Kasumi-1 (cell line): Measurements from ENCODE around the gene SPINK4.

ENCODE experiments used
- DNase-seq, 2 experiments: peaks; one replicate each; lab custom pipeline; 2025; lab: John Stamatoyannopoulos, UW

The SPINK4 gene

GRCh38 chr9:33229359-33230114 is 10.4 kb upstream of the SPINK4 start:
- DNase-seq: no peak

- no peak for DNase-seq
Measured at GRCh38 chr9:33230756-33231622, 9.0 kb upstream of the SPINK4 start.

GRCh38 chr9:33231623-33231942 is 8.4 kb upstream of the SPINK4 start:
- DNase-seq: no peak

- no peak for DNase-seq
Measured at GRCh38 chr9:33232815-33233214, 7.2 kb upstream of the SPINK4 start.

GRCh38 chr9:33233626-33234342 is 6.2 kb upstream of the SPINK4 start:
- no peak for DNase-seq

GRCh38 chr9:33234511-33235467 is 5.2 kb upstream of the SPINK4 start:
- no peak for DNase-seq

- no peak for DNase-seq
Measured at GRCh38 chr9:33236571-33236970, 3.4 kb upstream of the SPINK4 start.

- DNase-seq: no peak
Measured at GRCh38 chr9:33241298-33241697, 1.3 kb downstream of the SPINK4 start.

GRCh38 chr9:33242609-33243134 is 2.7 kb downstream of the SPINK4 start:
- no peak for DNase-seq

GRCh38 chr9:33244137-33244784 is 4.3 kb downstream of the SPINK4 start:
- DNase-seq: no peak

GRCh38 chr9:33245341-33245740 is 5.4 kb downstream of the SPINK4 start:
- no peak for DNase-seq

- DNase-seq: no peak
Measured at GRCh38 chr9:33246269-33246860, 6.4 kb downstream of the SPINK4 start.

GRCh38 chr9:33248606-33249005 is 8.6 kb downstream of the SPINK4 start:
- no peak for DNase-seq

- DNase-seq: no peak
Measured at GRCh38 chr9:33249087-33249658, 9.2 kb downstream of the SPINK4 start.

GRCh38 chr9:33249983-33250382 is 10.0 kb downstream of the SPINK4 start:
- DNase-seq: no peak

- no peak for DNase-seq
Measured at GRCh38 chr9:33250458-33250995, 10.6 kb downstream of the SPINK4 start.

- no peak for DNase-seq
Measured at GRCh38 chr9:33254211-33254610, 14.2 kb downstream of the SPINK4 start.

GRCh38 chr9:33255014-33255413 is 15.0 kb downstream of the SPINK4 start:
- DNase-seq: no peak

GRCh38 chr9:33255471-33255870 is 15.5 kb downstream of the SPINK4 start:
- DNase-seq: no peak

GRCh38 chr9:33256236-33256635 is 16.3 kb downstream of the SPINK4 start:
- DNase-seq: no peak
